WTC11 (cell line): ENCODE results near the gene ATP6V1G3. TPM values are rescaled to one million over a fixed set of nuclear protein-coding genes. Genes with fewer than 3 reads are reported as not detected.

Experiments
- ATAC-seq: fragments of 200-7000 bp; cut with Tn5 transposase; 2 replicates; pipeline ENCODE4 v1.10.0; 2021; ENCODE audit warnings: mild to moderate bottlenecking, moderate library complexity
- CTCF ChIA-PET: fragments of 300-600 bp; sonication (Branson Sonifier 250); formaldehyde crosslinking; loops from one replicate; lab custom pipeline; 2021; ENCODE audit warnings: antibody characterized with exemption; lab: Charles Lee
- POLR2A ChIA-PET: fragments of 350-600 bp; sonication (Branson Sonifier 250); formaldehyde crosslinking; loops from one replicate; lab custom pipeline; 2021; ENCODE audit warnings: antibody characterized with exemption; lab: Charles Lee
- DNase-seq: peaks from one replicate; pipeline ENCODE4 v3.0.0; 2021; ENCODE audit warnings: low spot score
- H3K27ac Mint-ChIP-seq: 2 replicates; pipeline ENCODE4 v1.8.0; 2021; ENCODE audit warnings: mixed read lengths
- H3K27me3 Mint-ChIP-seq: 2 replicates; pipeline ENCODE4 v1.8.0; 2021; ENCODE audit warnings: low read depth, mild to moderate bottlenecking, moderate library complexity, mixed read lengths
- H3K36me3 Mint-ChIP-seq: 2 replicates; pipeline ENCODE4 v1.8.0; 2021; ENCODE audit warnings: mixed read lengths
- H3K4me1 Mint-ChIP-seq: 2 replicates; pipeline ENCODE4 v1.8.0; 2022; ENCODE audit warnings: mixed read lengths
- H3K4me3 Mint-ChIP-seq: 2 replicates; pipeline ENCODE4 v1.8.0; 2021; ENCODE audit warnings: mild to moderate bottlenecking, moderate library complexity, mixed read lengths
- H3K9me3 Mint-ChIP-seq: 2 replicates; pipeline ENCODE4 v1.8.0; 2021; ENCODE audit warnings: mixed read lengths
- ARID4B ChIP-seq: sonication (generic); formaldehyde crosslinking; IDR thresholded peaks from 2 replicates; pipeline ENCODE4 v1.8.0; 2023; ENCODE audit warnings: missing genetic modification reagents, mild to moderate bottlenecking, borderline replicate concordance
- ATF2 ChIP-seq: sonication (generic); formaldehyde crosslinking; IDR thresholded peaks from 2 replicates; pipeline ENCODE4 v1.8.1; 2022; ENCODE audit warnings: low read depth, missing genetic modification reagents, borderline replicate concordance
- CTCF ChIP-seq: fragments of 200-600 bp; IDR thresholded peaks from 2 replicates; pipeline ENCODE4 v1.8.0; 2022; ENCODE audit warnings: antibody characterized with exemption
- ELF4 ChIP-seq: sonication (generic); formaldehyde crosslinking; IDR thresholded peaks from 2 replicates; pipeline ENCODE4 v1.8.1; 2022; ENCODE audit warnings: low read depth, mild to moderate bottlenecking, moderate library complexity, missing genetic modification reagents
- ERG ChIP-seq: fragments of 250-450 bp; sonication (Bioruptor Pico); IDR thresholded peaks from 2 replicates; pipeline ENCODE4 v1.8.0; 2021; ENCODE audit warnings: mild to moderate bottlenecking
- FOXP4 ChIP-seq: sonication (generic); formaldehyde crosslinking; IDR thresholded peaks from 2 replicates; pipeline ENCODE4 v1.8.0; 2022; ENCODE audit warnings: mild to moderate bottlenecking, missing genetic modification reagents
- GABPB1 ChIP-seq: sonication (generic); formaldehyde crosslinking; IDR thresholded peaks from 2 replicates; pipeline ENCODE4 v1.8.1; 2023; ENCODE audit warnings: mild to moderate bottlenecking, missing genetic modification reagents
- IRF1 ChIP-seq: sonication (generic); formaldehyde crosslinking; IDR thresholded peaks from 2 replicates; pipeline ENCODE4 v1.8.0; 2023; ENCODE audit warnings: missing genetic modification reagents
- NFATC4 ChIP-seq: fragments of 250-450 bp; sonication (Bioruptor Pico); IDR thresholded peaks from 2 replicates; pipeline ENCODE4 v1.9.0; 2021; ENCODE audit warnings: mild to moderate bottlenecking
- NFE2L1 ChIP-seq: sonication (generic); formaldehyde crosslinking; IDR thresholded peaks from 2 replicates; pipeline ENCODE4 v1.8.1; 2023; ENCODE audit warnings: missing genetic modification reagents
- PREB ChIP-seq: sonication (generic); formaldehyde crosslinking; IDR thresholded peaks from 2 replicates; pipeline ENCODE4 v1.8.1; 2022; ENCODE audit warnings: mild to moderate bottlenecking, missing genetic modification reagents, moderate library complexity, borderline replicate concordance
- PRRX2 ChIP-seq: fragments of 250-450 bp; sonication (Bioruptor Pico); IDR thresholded peaks from 2 replicates; pipeline ENCODE4 v1.8.0; 2021; ENCODE audit warnings: mild to moderate bottlenecking
- SOX15 ChIP-seq: fragments of 250-450 bp; sonication (Bioruptor Pico); IDR thresholded peaks from 2 replicates; pipeline ENCODE4 v1.9.0; 2021; ENCODE audit warnings: mild to moderate bottlenecking
- TP53 ChIP-seq: sonication (generic); formaldehyde crosslinking; IDR thresholded peaks from 2 replicates; pipeline ENCODE4 v1.8.1; 2023; ENCODE audit warnings: mild to moderate bottlenecking, missing genetic modification reagents
- ZNF219 ChIP-seq: sonication (generic); formaldehyde crosslinking; IDR thresholded peaks from 2 replicates; pipeline ENCODE4 v1.8.0; 2023; ENCODE audit warnings: missing genetic modification reagents, mild to moderate bottlenecking, borderline replicate concordance
- ZNF232 ChIP-seq: sonication (generic); formaldehyde crosslinking; IDR thresholded peaks from 2 replicates; pipeline ENCODE4 v1.8.0; 2022; ENCODE audit warnings: mild to moderate bottlenecking, missing genetic modification reagents
- ZNF416 ChIP-seq: fragments of 250-450 bp; sonication (Bioruptor Pico); IDR thresholded peaks from 2 replicates; pipeline ENCODE4 v1.9.0; 2021; ENCODE audit warnings: mild to moderate bottlenecking, inconsistent platforms
- ZNF423 ChIP-seq: fragments of 250-450 bp; sonication (Bioruptor Pico); IDR thresholded peaks from 2 replicates; pipeline ENCODE4 v2.1.2; 2022; ENCODE audit warnings: mild to moderate bottlenecking, moderate library complexity
- ZNF532 ChIP-seq: fragments of 250-450 bp; sonication (Bioruptor Pico); IDR thresholded peaks from 2 replicates; pipeline ENCODE4 v1.9.0; 2021; ENCODE audit warnings: mild to moderate bottlenecking, borderline replicate concordance
- total RNA-seq: library from RNA; stranded (reverse); gene quantifications from 3 replicates; pipeline ENCODE4 v1.2.3, GENCODE V29; 2021

ATP6V1G3 gene
- total RNA-seq, 1 experiment from 2014 or later, result not detected

- TF ChIP-seq ARID4B (CRISPR knock-in tag), result no peak
- no peak for TF ChIP-seq ELF4 (CRISPR knock-in tag)
- TF ChIP-seq PREB (CRISPR knock-in tag), result no peak
- TF ChIP-seq ZNF232 (CRISPR knock-in tag), result no peak
- no peak for TF ChIP-seq TP53 (CRISPR knock-in tag)
- no peak for TF ChIP-seq ATF2 (CRISPR knock-in tag)
- TF ChIP-seq ERG, result no peak
- TF ChIP-seq ZNF423 (CRISPR knock-in tag), result no peak
- TF ChIP-seq NFE2L1 (CRISPR knock-in tag), result no peak
- TF ChIP-seq, all 79 proteins: peak for 0
These were observed 12.1 kb downstream of the ATP6V1G3 start (continued) for GRCh38 chr1:198528364-198528763.

- ChIA-PET POLR2A (no interaction called here), CTCF (no interaction called here)
- no peaks in the 10 kb centered on the region for H3K9me3 Mint-ChIP-seq
- H3K36me3 Mint-ChIP-seq, result no peaks in the 10 kb centered on the region
- DNase-seq (no peak), ATAC-seq (no peak)
- H3K27ac Mint-ChIP-seq, result no peak overlapping the region
- H3K4me1 Mint-ChIP-seq, result peaks cover 33% of the 10 kb centered on the region
- no peaks in the 10 kb centered on the region for H3K27me3 Mint-ChIP-seq
- TF ChIP-seq PRRX2 (CRISPR knock-in tag) (no peak), ZNF532 (CRISPR knock-in tag) (no peak), ZNF219 (no peak), IRF1 (CRISPR knock-in tag) (no peak), GABPB1 (CRISPR knock-in tag) (no peak), NFATC4 (no peak), FOXP4 (CRISPR knock-in tag) (no peak), SOX15 (CRISPR knock-in tag) (no peak), ZNF416 (CRISPR knock-in tag) (no peak), CTCF (no peak)
- H3K4me3 Mint-ChIP-seq, result no peak overlapping the region
These were observed 15.9 kb downstream of the ATP6V1G3 start for GRCh38 chr1:198524556-198524955.
